Activated CD4-positive, alpha-beta T cell treated with anti-CD3 and anti-CD28 coated beads, Interleukin-2, amount 10 ng/mL, durations not matched to agents 7 days and 5 days (primary cell): ENCODE results near the gene ADAMTS9. TPM values are rescaled to one million over a fixed set of nuclear protein-coding genes. Genes with fewer than 3 reads are reported as not detected.

Experiments used
- CTCF ChIA-PET: fragments of 350-600 bp; sonication (Branson Sonifier 250); formaldehyde crosslinking; loops from one replicate; lab custom pipeline; 2021; ENCODE audit warnings: antibody characterized with exemption; lab: Charles Lee
- POLR2A ChIA-PET: fragments of 350-600 bp; sonication (Branson Sonifier 250); formaldehyde crosslinking; loops from one replicate; lab custom pipeline; 2021; ENCODE audit warnings: antibody characterized with exemption; lab: Charles Lee
- DNase-seq: peaks from one replicate; pipeline ENCODE4 v3.0.0-alpha.2; 2020
- H3K27ac Mint-ChIP-seq: one replicate; pipeline ENCODE4 v1.8.0; 2021; ENCODE audit warnings: mild to moderate bottlenecking, moderate library complexity, mixed read lengths
- H3K27me3 Mint-ChIP-seq: one replicate; pipeline ENCODE4 v1.8.0; 2021; ENCODE audit warnings: mixed read lengths
- H3K36me3 Mint-ChIP-seq: one replicate; pipeline ENCODE4 v1.8.0; 2021; ENCODE audit warnings: low read depth, mixed read lengths
- H3K4me1 Mint-ChIP-seq: one replicate; pipeline ENCODE4 v1.8.0; 2021; ENCODE audit warnings: mixed read lengths
- H3K4me3 Mint-ChIP-seq: one replicate; pipeline ENCODE4 v1.8.0; 2021; ENCODE audit warnings: mild to moderate bottlenecking, moderate library complexity, mixed read lengths
- H3K9me3 Mint-ChIP-seq: one replicate; pipeline ENCODE4 v1.8.0; 2021; ENCODE audit warnings: mixed read lengths
- total RNA-seq, 2 experiments: library from RNA; stranded (reverse); gene quantifications; one replicate each; pipeline ENCODE4 v1.2.3, GENCODE V29; 2021

The ADAMTS9 gene
- total RNA-seq, 2 experiments from 2014 or later: not detected

- CTCF ChIA-PET: no interaction called here
- Mint-ChIP-seq H3K4me1 (no peaks in the 10 kb centered on the region), H3K27me3 (no peaks in the 10 kb centered on the region), H3K4me3 (no peak overlapping the region), H3K9me3 (no peaks in the 10 kb centered on the region), H3K27ac (no peak overlapping the region), H3K36me3 (no peaks in the 10 kb centered on the region)
- no peak for DNase-seq
- POLR2A ChIA-PET: no interaction called here
Measured at GRCh38 chr3:64588380-64588779, 99.4 kb downstream of the ADAMTS9 start.

GRCh38 chr3:64586952-64587351, 100.8 kb downstream of the ADAMTS9 start:
- no peaks in the 10 kb centered on the region for H3K9me3 Mint-ChIP-seq
- POLR2A ChIA-PET: no interaction called here
- no peaks in the 10 kb centered on the region for H3K4me1 Mint-ChIP-seq
- CTCF ChIA-PET: no interaction called here
- H3K36me3 Mint-ChIP-seq: no peaks in the 10 kb centered on the region
- no peak for DNase-seq
- no peaks in the 10 kb centered on the region for H3K27me3 Mint-ChIP-seq
- H3K27ac Mint-ChIP-seq: no peak overlapping the region
- no peak overlapping the region for H3K4me3 Mint-ChIP-seq

- POLR2A ChIA-PET: no interaction called here
- no peaks in the 10 kb centered on the region for H3K9me3 Mint-ChIP-seq
- no peaks in the 10 kb centered on the region for H3K4me1 Mint-ChIP-seq
- no peaks in the 10 kb centered on the region for H3K36me3 Mint-ChIP-seq
- H3K27me3 Mint-ChIP-seq: no peaks in the 10 kb centered on the region
- no peak overlapping the region for H3K4me3 Mint-ChIP-seq
- no peak for DNase-seq
- no peak overlapping the region for H3K27ac Mint-ChIP-seq
- CTCF ChIA-PET: no interaction called here
Measured at GRCh38 chr3:64584179-64584578, 103.6 kb downstream of the ADAMTS9 start.

GRCh38 chr3:64578797-64579196, 109.0 kb downstream of the ADAMTS9 start:
- CTCF ChIA-PET: no interaction called here
- no peak overlapping the region for H3K27ac Mint-ChIP-seq

GRCh38 chr3:64578062-64578770, 109.6 kb downstream of the ADAMTS9 start:
- Mint-ChIP-seq H3K36me3 (no peaks in the 10 kb centered on the region), H3K4me3 (no peak overlapping the region), H3K4me1 (no peaks in the 10 kb centered on the region), H3K9me3 (no peaks in the 10 kb centered on the region), H3K27me3 (no peaks in the 10 kb centered on the region), H3K27ac (no peak overlapping the region)
- CTCF ChIA-PET: no interaction called here
- DNase-seq: no peak
- POLR2A ChIA-PET: no interaction called here

More at GRCh38 chr3:64578797-64579196, 109.0 kb downstream of the ADAMTS9 start:
- H3K4me1 Mint-ChIP-seq: no peaks in the 10 kb centered on the region
- no peak for DNase-seq
- no peak overlapping the region for H3K4me3 Mint-ChIP-seq
- no peaks in the 10 kb centered on the region for H3K27me3 Mint-ChIP-seq
- no peaks in the 10 kb centered on the region for H3K9me3 Mint-ChIP-seq
- H3K36me3 Mint-ChIP-seq: no peaks in the 10 kb centered on the region
- POLR2A ChIA-PET: no interaction called here

- no peak overlapping the region for H3K4me3 Mint-ChIP-seq
- no peak for DNase-seq
- CTCF ChIA-PET: no interaction called here
- H3K36me3 Mint-ChIP-seq: no peaks in the 10 kb centered on the region
- no peaks in the 10 kb centered on the region for H3K27me3 Mint-ChIP-seq
- H3K27ac Mint-ChIP-seq: no peak overlapping the region
- H3K9me3 Mint-ChIP-seq: no peaks in the 10 kb centered on the region
- H3K4me1 Mint-ChIP-seq: no peaks in the 10 kb centered on the region
- POLR2A ChIA-PET: no interaction called here
Measured at GRCh38 chr3:64576211-64576775, 111.5 kb downstream of the ADAMTS9 start.

- DNase-seq: no peak
- H3K9me3 Mint-ChIP-seq: no peaks in the 10 kb centered on the region
- no peak overlapping the region for H3K27ac Mint-ChIP-seq
- no peaks in the 10 kb centered on the region for H3K36me3 Mint-ChIP-seq
- ChIA-PET CTCF (no interaction called here), POLR2A (no interaction called here)
- no peaks in the 10 kb centered on the region for H3K4me1 Mint-ChIP-seq
- no peaks in the 10 kb centered on the region for H3K27me3 Mint-ChIP-seq
- H3K4me3 Mint-ChIP-seq: no peak overlapping the region
Measured at GRCh38 chr3:64575211-64575844, 112.5 kb downstream of the ADAMTS9 start.

GRCh38 chr3:64574194-64574593, 113.6 kb downstream of the ADAMTS9 start:
- ChIA-PET POLR2A (no interaction called here), CTCF (no interaction called here)
- no peak for DNase-seq
- H3K4me3 Mint-ChIP-seq: no peak overlapping the region
- H3K4me1 Mint-ChIP-seq: no peaks in the 10 kb centered on the region
- H3K36me3 Mint-ChIP-seq: no peaks in the 10 kb centered on the region
- H3K27me3 Mint-ChIP-seq: no peaks in the 10 kb centered on the region
- H3K27ac Mint-ChIP-seq: no peak overlapping the region
- H3K9me3 Mint-ChIP-seq: no peaks in the 10 kb centered on the region

- Mint-ChIP-seq H3K27me3 (no peaks in the 10 kb centered on the region), H3K27ac (no peak overlapping the region), H3K9me3 (no peaks in the 10 kb centered on the region), H3K36me3 (no peaks in the 10 kb centered on the region), H3K4me1 (no peaks in the 10 kb centered on the region), H3K4me3 (no peak overlapping the region)
- ChIA-PET POLR2A (no interaction called here), CTCF (no interaction called here)
- no peak for DNase-seq
Measured at GRCh38 chr3:64571982-64572381, 115.8 kb downstream of the ADAMTS9 start.

GRCh38 chr3:64568895-64569517, 118.8 kb downstream of the ADAMTS9 start:
- ChIA-PET CTCF (no interaction called here), POLR2A (no interaction called here)
- Mint-ChIP-seq H3K4me3 (no peak overlapping the region), H3K36me3 (no peaks in the 10 kb centered on the region), H3K27me3 (no peaks in the 10 kb centered on the region), H3K9me3 (no peaks in the 10 kb centered on the region), H3K27ac (no peak overlapping the region), H3K4me1 (no peaks in the 10 kb centered on the region)
- no peak for DNase-seq

GRCh38 chr3:64566859-64567258, 120.9 kb downstream of the ADAMTS9 start:
- CTCF ChIA-PET: no interaction called here

GRCh38 chr3:64563751-64564150, 124.0 kb downstream of the ADAMTS9 start:
- no peaks in the 10 kb centered on the region for H3K27me3 Mint-ChIP-seq
- H3K9me3 Mint-ChIP-seq: no peaks in the 10 kb centered on the region
- no peak overlapping the region for H3K27ac Mint-ChIP-seq
- H3K4me3 Mint-ChIP-seq: no peak overlapping the region
- no peak for DNase-seq
- H3K4me1 Mint-ChIP-seq: no peaks in the 10 kb centered on the region
- ChIA-PET CTCF (no interaction called here), POLR2A (no interaction called here)
- no peaks in the 10 kb centered on the region for H3K36me3 Mint-ChIP-seq

More at GRCh38 chr3:64566859-64567258, 120.9 kb downstream of the ADAMTS9 start:
- no peak for DNase-seq
- no peaks in the 10 kb centered on the region for H3K4me1 Mint-ChIP-seq
- H3K27ac Mint-ChIP-seq: no peak overlapping the region
- no peak overlapping the region for H3K4me3 Mint-ChIP-seq
- H3K27me3 Mint-ChIP-seq: no peaks in the 10 kb centered on the region
- H3K36me3 Mint-ChIP-seq: no peaks in the 10 kb centered on the region
- POLR2A ChIA-PET: no interaction called here
- no peaks in the 10 kb centered on the region for H3K9me3 Mint-ChIP-seq

- DNase-seq: no peak
- ChIA-PET POLR2A (no interaction called here), CTCF (no interaction called here)
- Mint-ChIP-seq H3K4me3 (no peak overlapping the region), H3K9me3 (no peaks in the 10 kb centered on the region), H3K27me3 (no peaks in the 10 kb centered on the region), H3K4me1 (no peaks in the 10 kb centered on the region), H3K27ac (no peak overlapping the region), H3K36me3 (no peaks in the 10 kb centered on the region)
Measured at GRCh38 chr3:64561868-64562267, 125.9 kb downstream of the ADAMTS9 start.
